IMR-90 (cell line): Measurements from ENCODE around the gene OR6N2. TPM values are rescaled to one million over a fixed set of nuclear protein-coding genes. Genes with fewer than 3 reads are reported as not detected.

Experiments
- ATAC-seq: fragments of 200-7000 bp; cut with Tn5 transposase; 2 replicates; pipeline ENCODE4 v1.9.1; 2020; ENCODE audit warnings: low read depth, mild to moderate bottlenecking, moderate library complexity
- BruUV-seq: library from RNA; stranded (reverse); fragments of 400-500 nt; replicated peaks from 2 replicates; lab custom pipeline; 2021; lab: Mats Ljungman, UMichigan
- CTCF ChIA-PET: fragments of 300-600 bp; formaldehyde crosslinking; extraction: SDS; loops from one replicate; lab custom pipeline; 2021; ENCODE audit warnings: antibody characterized with exemption; lab: Yijun Ruan, JAX
- POLR2A ChIA-PET: fragments of 300-600 bp; sonication (Branson Sonifier 250); formaldehyde crosslinking; loops from one replicate; lab custom pipeline; 2022; ENCODE audit warnings: antibody characterized with exemption; ENCODE audit not compliant: unreplicated experiment; lab: Charles Lee
- DNase-seq: peaks from one replicate; pipeline ENCODE4 v3.0.0; 2013
- H2AFZ ChIP-seq: replicated peaks from 2 replicates; pipeline ENCODE3; 2013; ENCODE audit warnings: low read length, mild to moderate bottlenecking; ENCODE audit not compliant: poor library complexity
- H2AK5ac ChIP-seq: 2 replicates; pipeline ENCODE4 v1.6.1; 2013; ENCODE audit warnings: low read depth, low read length, inconsistent platforms
- H2AK9ac ChIP-seq: replicated peaks from 2 replicates; pipeline ENCODE3; 2013; ENCODE audit warnings: mild to moderate bottlenecking, low read depth, low read length, moderate library complexity; ENCODE audit not compliant: poor library complexity
- H2BK120ac ChIP-seq: 2 replicates; pipeline ENCODE4 v1.6.1; 2013; ENCODE audit warnings: low read depth, low read length, inconsistent platforms
- H2BK15ac ChIP-seq: 3 replicates; pipeline ENCODE4 v1.6.1; 2013; ENCODE audit warnings: low read depth, low read length, inconsistent platforms
- H2BK20ac ChIP-seq: 2 replicates; pipeline ENCODE4 v1.6.1; 2013; ENCODE audit warnings: low read depth, mild to moderate bottlenecking, inconsistent platforms, low read length, moderate library complexity
- H2BK5ac ChIP-seq: 2 replicates; pipeline ENCODE4 v1.6.1; 2013; ENCODE audit warnings: mild to moderate bottlenecking, low read depth, low read length, inconsistent platforms; ENCODE audit not compliant: poor library complexity, severe bottlenecking
- H3K14ac ChIP-seq: replicated peaks from 2 replicates; pipeline ENCODE4 v1.6.1; 2013; ENCODE audit warnings: low read depth, low read length, inconsistent platforms
- H3K18ac ChIP-seq: 2 replicates; pipeline ENCODE4 v1.6.1; 2013; ENCODE audit warnings: low read depth, low read length, control low read depth
- H3K23ac ChIP-seq: 2 replicates; pipeline ENCODE4 v1.6.1; 2013; ENCODE audit warnings: low read depth, low read length, inconsistent platforms
- H3K27ac ChIP-seq: 2 replicates; pipeline ENCODE4 v1.5.1; 2013; ENCODE audit warnings: mild to moderate bottlenecking, control low read depth, low read length; ENCODE audit not compliant: insufficient read depth
- H3K27me3 ChIP-seq: 2 replicates; pipeline ENCODE4 v1.6.1; 2013; ENCODE audit warnings: low read length; ENCODE audit not compliant: control insufficient read depth, insufficient read depth
- H3K36me3 ChIP-seq: 2 replicates; pipeline ENCODE4 v1.6.1; 2013; ENCODE audit warnings: low read length, mixed read lengths; ENCODE audit not compliant: control insufficient read depth, insufficient read depth
- H3K4ac ChIP-seq: 2 replicates; pipeline ENCODE4 v1.6.1; 2013; ENCODE audit warnings: low read depth, low read length, inconsistent platforms
- H3K4me1 ChIP-seq: 2 replicates; pipeline ENCODE4 v1.6.1; 2013; ENCODE audit warnings: low read length, mixed read lengths; ENCODE audit not compliant: control insufficient read depth, insufficient read depth
- H3K4me2 ChIP-seq: 2 replicates; pipeline ENCODE4 v1.6.1; 2013; ENCODE audit warnings: low read depth, mild to moderate bottlenecking, control low read depth, low read length, moderate library complexity
- H3K4me3 ChIP-seq: 2 replicates; pipeline ENCODE4 v1.5.1; 2013; ENCODE audit warnings: low read depth, mild to moderate bottlenecking, control low read depth, low read length, moderate library complexity; ENCODE audit not compliant: insufficient read depth
- H3K56ac ChIP-seq: 2 replicates; pipeline ENCODE4 v1.6.1; 2013; ENCODE audit warnings: low read length, inconsistent platforms; ENCODE audit not compliant: insufficient read depth; ENCODE audit errors: extremely low read depth
- H3K79me1 ChIP-seq, 2 experiments: 2 replicates each; pipeline ENCODE4 v1.6.1; 2013; ENCODE audit warnings: low read length in 2 of 2, inconsistent platforms in 1 of 2, low read depth in 1 of 2
- H3K9ac ChIP-seq: 2 replicates; pipeline ENCODE4 v1.6.1; 2013; ENCODE audit warnings: low read depth, low read length, control low read depth
- H3K9me1 ChIP-seq: 2 replicates; pipeline ENCODE4 v1.6.1; 2013; ENCODE audit warnings: low read length, inconsistent platforms; ENCODE audit not compliant: insufficient read depth
- H3K9me3 ChIP-seq: 2 replicates; pipeline ENCODE4 v1.6.1; 2013; ENCODE audit warnings: low read length; ENCODE audit not compliant: control insufficient read depth, insufficient read depth
- H4K20me1 ChIP-seq: 2 replicates; pipeline ENCODE4 v1.6.1; 2013; ENCODE audit warnings: low read length, inconsistent platforms; ENCODE audit not compliant: insufficient read depth
- H4K5ac ChIP-seq: 2 replicates; pipeline ENCODE4 v1.6.1; 2013; ENCODE audit warnings: mild to moderate bottlenecking, low read depth, low read length, control low read depth
- H4K8ac ChIP-seq, 2 experiments: 2 replicates each; pipeline ENCODE4 v1.6.1; 2013; ENCODE audit warnings: low read depth in 2 of 2, low read length in 2 of 2, control low read depth in 1 of 2, inconsistent platforms in 1 of 2
- H4K91ac ChIP-seq: 2 replicates; pipeline ENCODE4 v1.6.1; 2013; ENCODE audit warnings: low read depth, low read length, inconsistent platforms; ENCODE audit not compliant: insufficient read depth
- BHLHE40 ChIP-seq: fragments of 150-350 bp; IDR thresholded peaks from 2 replicates; pipeline ENCODE4 v1.6.1; 2016; ENCODE audit warnings: mild to moderate bottlenecking, low read depth, low read length
- CHD1 ChIP-seq: IDR thresholded peaks from 2 replicates; pipeline ENCODE4 v1.6.1; 2012; ENCODE audit warnings: low read depth, low read length, improper control_type of control experiment
- CTCF ChIP-seq: conservative IDR thresholded peaks from 2 replicates; pipeline ENCODE4 v1.5.1; 2012; ENCODE audit warnings: mild to moderate bottlenecking, low read depth, low read length, improper control_type of control experiment
- ELK1 ChIP-seq: fragments of 150-350 bp; IDR thresholded peaks from 2 replicates; pipeline ENCODE4 v1.6.1; 2016; ENCODE audit warnings: low read depth, mild to moderate bottlenecking, low read length, moderate library complexity, borderline replicate concordance
- MAFK ChIP-seq: IDR thresholded peaks from 2 replicates; pipeline ENCODE4 v1.6.1; 2012; ENCODE audit warnings: low read depth, low read length, improper control_type of control experiment
- MAZ ChIP-seq: IDR thresholded peaks from 2 replicates; pipeline ENCODE4 v1.6.1; 2012; ENCODE audit warnings: low read depth, mild to moderate bottlenecking, low read length, improper control_type of control experiment, moderate library complexity, borderline replicate concordance
- NFE2L2 ChIP-seq: fragments of 150-350 bp; IDR thresholded peaks from 2 replicates; pipeline ENCODE4 v1.6.1; 2016; ENCODE audit warnings: low read depth, mild to moderate bottlenecking, low read length
- POLR2A ChIP-seq: IDR thresholded peaks from 2 replicates; pipeline ENCODE4 v1.6.1; 2012; ENCODE audit warnings: mild to moderate bottlenecking, low read depth, low read length
- RCOR1 ChIP-seq: IDR thresholded peaks from 2 replicates; pipeline ENCODE4 v1.6.1; 2012; ENCODE audit warnings: mild to moderate bottlenecking, low read length, improper control_type of control experiment; ENCODE audit not compliant: insufficient replicate concordance
- RFX5 ChIP-seq: IDR thresholded peaks from 2 replicates; pipeline ENCODE4 v1.8.0; 2012; ENCODE audit warnings: low read depth, mild to moderate bottlenecking, low read length, moderate library complexity
- SMC3 ChIP-seq: fragments of 150-350 bp; IDR thresholded peaks from 2 replicates; pipeline ENCODE4 v1.6.1; 2016; ENCODE audit warnings: low read depth, mild to moderate bottlenecking, antibody characterized with exemption, low read length, moderate library complexity
- USF2 ChIP-seq: fragments of 150-350 bp; IDR thresholded peaks from 2 replicates; pipeline ENCODE4 v1.6.1; 2017; ENCODE audit warnings: mild to moderate bottlenecking, antibody characterized with exemption, low read length, low read depth
- dilution Hi-C: fragments of 300-500 bp; cut with HindIII; formaldehyde crosslinking; loops from one replicate; pipeline ENCODE4 v1.14.3; 2018; ENCODE audit warnings: low sequenced_read_pairs; ENCODE audit not compliant: unreplicated experiment
- in situ Hi-C: fragments of 300-500 bp; cut with MboI; formaldehyde crosslinking; loops from 3 replicates; pipeline ENCODE4 v1.14.3; 2019; ENCODE audit warnings: low sequenced_read_pairs, inconsistent platforms, mixed read lengths
- intact Hi-C: fragments of 100-400 bp; cut with micrococcal nuclease; formaldehyde crosslinking; loops from 2 replicates; pipeline ENCODE4 v1.10.0; 2022
- polyA plus RNA-seq, 3 experiments: library from polyadenylated mRNA; depleted of rRNA; stranded (reverse); fragments of >200 nt; gene quantifications; 2 replicates each; pipeline ENCODE4 v1.2.3, GENCODE V29; 2012; ENCODE audit warnings: low replicate concordance in 1 of 3
- total RNA-seq: library from RNA; depleted of rRNA; stranded (reverse); fragments of >200 nt; gene quantifications from 2 replicates; pipeline ENCODE4 v1.2.3, GENCODE V29; 2012

OR6N2 gene
- total and polyA plus RNA-seq, 2 of the 4 experiments (the other 2 are of a cell fraction) = not detected

GRCh38 chr1:158735848-158736247 is 45.2 kb downstream of the OR6N2 start:
- Histone ChIP-seq H3K27me3 (no peaks in the 10 kb centered on the region), H4K5ac (no peak overlapping the region), H3K4me3 (no peak overlapping the region), H2AK5ac (no peak overlapping the region), H3K27ac (no peak overlapping the region), H2AK9ac (no peak overlapping the region), H3K23ac (no peak overlapping the region), H3K4me1 (no peaks in the 10 kb centered on the region), H3K14ac (no peak overlapping the region), H2BK5ac (no peak overlapping the region), H2BK20ac (no peak overlapping the region), H4K8ac (no peak overlapping the region), H3K36me3 (no peaks in the 10 kb centered on the region), H3K9me1 (no peaks in the 10 kb centered on the region), H4K20me1 (no peaks in the 10 kb centered on the region), H3K4ac (no peak overlapping the region), H3K56ac (no peak overlapping the region), H2BK15ac (no peak overlapping the region), H2AFZ (no peak overlapping the region), H2BK120ac (no peak overlapping the region), H3K4me2 (no peak overlapping the region), H3K9me3 (no peaks in the 10 kb centered on the region), H4K91ac (no peak overlapping the region), H3K18ac (no peak overlapping the region), H3K9ac (no peak overlapping the region), H3K79me1 (no peaks in the 10 kb centered on the region)
- CTCF ChIA-PET = no interaction called here
- DNase-seq (no peak), ATAC-seq (no peak)
- POLR2A ChIA-PET = no interaction called here
- intact Hi-C loops (no loop called here), in situ Hi-C loops (no loop called here), dilution Hi-C loops (no loop called here)
- no TSS peak for BruUV-seq
- TF ChIP-seq CTCF (no peak), RFX5 (no peak), POLR2A (no peak), ELK1 (no peak), SMC3 (no peak), MAFK (no peak), BHLHE40 (no peak), RCOR1 (no peak), MAZ (no peak), CHD1 (no peak), USF2 (no peak), NFE2L2 (no peak)
